Activated CD4-positive, alpha-beta T cell treated with anti-CD3 and anti-CD28 coated beads for 1 hour (primary cell): ENCODE results near the gene RAB25.
"Not testable (repeated sequence)": the region's sequence is repeated elsewhere in the genome, so short reads cannot be mapped to it uniquely, and the experiment has no call there.

ENCODE experiments used
- DNase-seq: peaks from one replicate; pipeline ENCODE4 v3.0.0-alpha.2; 2020

The RAB25 gene

GRCh38 chr1:156104065-156104810 is 43.3 kb downstream of the RAB25 start:
- DNase-seq, result no peak

DNA sequence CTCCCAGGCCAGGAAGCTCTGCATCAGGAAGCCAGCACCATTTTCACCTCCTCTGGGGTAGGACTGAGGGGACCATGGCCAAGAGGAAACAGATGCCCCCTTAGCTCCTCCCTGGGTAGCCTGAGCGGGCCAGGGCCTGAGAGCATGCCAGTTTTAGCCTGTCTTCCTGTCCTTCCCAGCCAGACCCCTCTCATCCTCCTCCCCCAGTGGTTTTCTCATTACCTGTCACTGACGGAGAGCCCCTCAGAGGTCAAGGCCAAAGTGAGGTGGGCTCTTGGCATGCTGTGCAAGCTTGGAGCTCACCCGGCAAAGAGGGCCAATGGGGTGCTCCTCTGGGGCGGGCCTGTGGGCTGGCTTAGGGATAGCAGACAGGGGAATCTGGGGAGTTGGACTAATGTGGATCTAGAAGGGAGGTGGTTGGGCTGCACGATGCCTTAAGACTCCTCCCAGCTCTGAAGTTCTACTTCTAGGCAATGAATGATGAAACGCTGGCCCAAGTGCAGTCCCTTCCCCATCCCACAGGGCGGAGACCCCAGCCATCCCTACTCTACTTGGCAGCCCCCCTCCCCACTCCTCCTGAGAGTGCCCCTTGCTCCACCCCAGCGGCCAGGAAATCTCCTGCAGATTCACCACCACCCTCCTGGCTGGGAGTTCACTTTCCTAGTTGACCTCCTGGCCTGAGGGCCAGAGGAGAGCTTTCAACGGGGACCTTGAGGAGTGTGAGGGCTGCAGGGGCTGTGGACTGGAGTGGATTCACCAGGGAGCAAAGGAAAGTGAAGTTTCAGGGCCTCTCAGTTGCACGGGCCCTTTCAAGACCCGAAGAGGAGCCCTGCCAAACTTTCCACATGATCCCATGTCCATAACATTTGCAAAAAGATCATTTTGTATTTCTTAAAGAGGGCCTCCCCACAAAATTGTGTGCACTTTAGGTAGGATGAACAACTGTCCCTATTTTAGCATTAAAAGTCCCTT is 44.2 kb downstream of the RAB25 start:
- no peak for DNase-seq

- no peak for DNase-seq
Measured at GRCh38 chr1:156106624-156107488, 45.9 kb downstream of the RAB25 start.

GRCh38 chr1:156108057-156108456 is 47.1 kb downstream of the RAB25 start:
- no peak for DNase-seq

GRCh38 chr1:156108664-156109241 is 47.8 kb downstream of the RAB25 start:
- DNase-seq, result no peak

- no peak for DNase-seq
Measured at GRCh38 chr1:156110252-156110651, 49.3 kb downstream of the RAB25 start.

GRCh38 chr1:156111355-156111962 is 50.5 kb downstream of the RAB25 start:
- no peak for DNase-seq

- DNase-seq, result no peak
Measured at GRCh38 chr1:156112276-156113137, 51.5 kb downstream of the RAB25 start.

DNA sequence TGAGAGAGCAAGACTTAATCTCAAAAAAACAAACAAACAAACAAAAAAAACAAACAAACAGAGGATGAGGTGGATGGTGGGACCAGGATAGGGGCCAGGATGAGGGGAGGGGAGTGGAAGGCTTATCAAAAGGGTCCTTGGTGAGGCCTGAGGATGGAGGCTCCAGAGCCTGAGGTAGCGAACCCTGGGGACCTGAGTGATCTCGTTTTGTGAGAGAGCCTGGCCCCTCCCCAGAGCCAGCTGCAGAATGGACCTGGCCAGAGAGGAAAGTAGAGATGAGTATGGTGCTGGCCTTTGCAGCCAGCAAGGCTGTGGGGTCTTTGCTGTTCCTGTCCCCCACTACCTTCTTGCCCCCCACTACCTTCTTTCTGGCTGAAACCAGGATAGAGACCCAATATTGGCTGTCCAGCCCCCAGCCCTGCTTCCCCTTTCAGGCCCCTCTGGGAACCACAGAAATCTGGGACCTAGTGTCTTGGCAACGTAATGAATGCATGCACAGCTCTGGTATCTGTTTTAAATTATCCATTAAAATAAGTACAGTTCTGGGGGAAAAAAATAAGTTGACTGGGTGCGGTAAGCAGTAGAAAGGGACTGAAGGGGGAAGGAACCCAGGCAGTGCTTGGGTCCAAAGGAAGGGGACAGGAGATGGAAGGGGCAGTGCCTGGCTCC is 52.5 kb downstream of the RAB25 start:
- DNase-seq, result no peak

DNA sequence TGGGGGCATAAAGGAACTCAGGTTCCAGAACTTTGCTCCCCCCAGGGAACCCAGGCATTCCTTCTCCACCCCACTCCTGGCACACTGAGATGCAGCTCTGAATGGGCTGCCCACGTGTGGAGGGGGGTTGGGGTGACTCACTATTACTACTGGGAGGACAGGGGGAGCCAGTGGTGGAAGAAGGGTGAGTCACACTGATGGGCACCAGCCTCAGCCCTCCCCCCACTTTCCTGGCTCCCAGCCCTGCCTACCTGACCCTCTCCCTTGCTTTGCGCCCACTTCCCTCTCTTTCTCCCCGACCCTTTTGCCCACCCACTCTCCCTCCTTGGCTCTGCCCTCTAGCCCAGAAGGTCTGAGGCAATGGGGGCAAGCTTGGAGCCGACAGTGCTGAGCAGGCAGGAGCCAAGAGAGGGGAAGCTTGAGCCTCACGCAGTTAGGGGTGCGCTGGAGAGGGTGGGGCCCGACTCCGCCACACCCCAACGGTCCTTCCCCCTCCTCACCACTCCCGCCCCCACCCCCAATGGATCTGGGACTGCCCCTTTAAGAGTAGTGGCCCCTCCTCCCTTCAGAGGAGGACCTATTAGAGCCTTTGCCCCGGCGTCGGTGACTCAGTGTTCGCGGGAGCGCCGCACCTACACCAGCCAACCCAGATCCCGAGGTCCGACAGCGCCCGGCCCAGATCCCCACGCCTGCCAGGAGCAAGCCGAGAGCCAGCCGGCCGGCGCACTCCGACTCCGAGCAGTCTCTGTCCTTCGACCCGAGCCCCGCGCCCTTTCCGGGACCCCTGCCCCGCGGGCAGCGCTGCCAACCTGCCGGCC is 53.4 kb downstream of the RAB25 start, which contains the start of gene LMNA:
Gene LMNA, plus strand, starts transcription at position 611 of the 818 bp plus-strand sequence. CDS start 208 bp downstream, outside the sequence.
- DNase-seq, result peak; percentile 64

DNA sequence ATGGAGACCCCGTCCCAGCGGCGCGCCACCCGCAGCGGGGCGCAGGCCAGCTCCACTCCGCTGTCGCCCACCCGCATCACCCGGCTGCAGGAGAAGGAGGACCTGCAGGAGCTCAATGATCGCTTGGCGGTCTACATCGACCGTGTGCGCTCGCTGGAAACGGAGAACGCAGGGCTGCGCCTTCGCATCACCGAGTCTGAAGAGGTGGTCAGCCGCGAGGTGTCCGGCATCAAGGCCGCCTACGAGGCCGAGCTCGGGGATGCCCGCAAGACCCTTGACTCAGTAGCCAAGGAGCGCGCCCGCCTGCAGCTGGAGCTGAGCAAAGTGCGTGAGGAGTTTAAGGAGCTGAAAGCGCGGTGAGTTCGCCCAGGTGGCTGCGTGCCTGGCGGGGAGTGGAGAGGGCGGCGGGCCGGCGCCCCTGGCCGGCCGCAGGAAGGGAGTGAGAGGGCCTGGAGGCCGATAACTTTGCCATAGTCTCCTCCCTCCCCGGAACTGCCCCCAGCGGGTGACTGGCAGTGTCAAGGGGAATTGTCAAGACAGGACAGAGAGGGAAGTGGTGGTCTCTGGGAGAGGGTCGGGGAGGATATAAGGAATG is 54.1 kb downstream of the RAB25 start:
- no peak for DNase-seq

- no peak for DNase-seq
Measured at GRCh38 chr1:156115514-156116374, 54.8 kb downstream of the RAB25 start.

- not testable (repeated sequence) for DNase-seq
Measured at GRCh38 chr1:156116731-156117130, 55.8 kb downstream of the RAB25 start.

GRCh38 chr1:156117414-156118176 is 56.6 kb downstream of the RAB25 start:
- DNase-seq, result no peak

DNA sequence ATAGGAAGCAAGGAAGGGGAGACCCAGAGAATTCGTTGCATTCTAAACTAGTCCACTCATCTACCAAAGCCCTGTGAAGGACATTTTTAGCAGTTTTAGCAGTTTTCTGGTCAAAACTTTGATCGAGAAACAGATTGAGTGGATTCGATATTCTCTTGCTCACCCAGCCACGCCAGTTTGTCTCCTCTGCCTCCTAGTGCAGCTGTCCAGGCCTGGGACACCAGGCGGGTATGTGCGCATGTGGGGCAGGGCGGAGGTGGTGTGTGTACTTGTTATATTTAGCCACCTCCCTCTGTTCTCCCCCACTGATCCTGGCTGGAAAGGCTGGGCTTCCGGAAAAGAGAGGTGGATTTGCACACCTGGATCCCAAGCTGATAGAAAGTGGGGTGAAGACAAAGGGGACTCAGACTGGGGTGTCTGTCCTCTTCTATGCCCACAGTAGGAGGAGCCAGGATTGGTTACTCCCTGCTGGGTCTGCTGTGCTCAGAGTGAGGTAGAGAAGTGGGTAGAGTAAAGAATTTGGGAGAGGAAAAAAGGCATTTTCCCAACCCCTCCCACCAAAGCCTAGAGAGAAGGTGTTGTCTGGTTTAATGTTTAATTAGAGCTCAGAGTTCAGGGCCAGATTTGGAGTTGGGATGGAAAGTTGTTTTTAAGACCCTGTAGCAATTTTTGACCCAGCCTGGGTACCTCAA is 57.4 kb downstream of the RAB25 start:
- no peak for DNase-seq

DNA sequence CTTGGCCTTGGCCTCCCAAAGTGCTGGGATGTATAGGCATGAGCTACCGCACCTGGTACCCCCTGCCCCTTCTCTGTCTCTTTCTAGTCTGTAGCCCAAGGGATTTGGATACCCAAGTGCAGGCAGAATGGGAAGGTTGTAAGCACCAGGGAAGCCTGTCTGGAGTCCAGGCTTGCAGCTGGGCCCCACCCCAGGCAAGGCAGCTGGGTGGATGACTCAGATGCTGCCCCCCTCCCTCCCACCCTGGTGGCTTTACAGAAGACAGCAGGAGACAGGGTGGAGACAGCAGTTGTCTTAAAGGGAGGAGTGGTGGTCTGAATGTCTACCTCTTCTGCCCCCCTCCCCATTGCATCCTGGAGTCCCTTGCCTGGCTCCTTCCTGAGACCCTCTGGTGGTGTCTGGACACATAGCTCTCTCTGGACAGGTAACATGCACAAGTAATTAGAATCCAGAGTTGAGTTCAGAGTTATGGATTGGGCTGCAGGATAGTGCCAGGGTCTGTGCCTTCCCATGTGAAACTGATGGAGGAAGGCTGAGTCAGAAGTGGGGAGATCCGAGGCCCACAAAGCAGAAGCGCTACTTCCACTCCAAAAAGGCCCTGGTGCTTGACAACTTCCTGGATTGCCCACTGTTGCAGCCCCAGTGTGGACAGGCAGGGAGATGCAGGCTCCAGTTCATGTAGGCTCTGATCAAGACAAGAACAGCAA is 58.7 kb downstream of the RAB25 start:
- no peak for DNase-seq
